GM21423 (cell line): Measurements from ENCODE around the gene ZNF689.

ENCODE experiments used
- ATAC-seq: cut with Tn5 transposase; IDR thresholded peaks from one replicate; pipeline ENCODE4 v1.9.1; 2021; ENCODE audit warnings: mild to moderate bottlenecking, moderate library complexity; ENCODE audit not compliant: unreplicated experiment

Gene ZNF689

DNA sequence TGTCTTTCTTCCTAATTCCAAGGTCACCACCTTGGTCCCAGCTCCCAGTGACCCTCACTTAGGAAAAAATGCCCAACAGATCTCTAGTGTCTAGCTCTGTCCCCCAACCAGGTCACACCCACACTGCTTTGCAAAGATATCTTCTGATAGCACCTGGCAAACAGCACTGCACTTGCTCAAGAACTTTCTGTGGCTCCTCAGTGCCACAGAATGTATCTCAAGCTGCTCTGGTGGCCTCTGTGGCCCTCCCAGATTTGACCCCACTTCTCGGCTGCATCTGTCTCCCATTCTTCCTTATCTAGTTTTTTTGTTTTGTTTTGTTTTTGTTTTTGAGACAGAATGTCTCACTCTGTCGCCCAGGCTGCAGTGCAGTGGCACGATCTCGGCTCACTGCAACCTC, 43.7 kb downstream of the ZNF689 start:
- ATAC-seq = no peak

DNA sequence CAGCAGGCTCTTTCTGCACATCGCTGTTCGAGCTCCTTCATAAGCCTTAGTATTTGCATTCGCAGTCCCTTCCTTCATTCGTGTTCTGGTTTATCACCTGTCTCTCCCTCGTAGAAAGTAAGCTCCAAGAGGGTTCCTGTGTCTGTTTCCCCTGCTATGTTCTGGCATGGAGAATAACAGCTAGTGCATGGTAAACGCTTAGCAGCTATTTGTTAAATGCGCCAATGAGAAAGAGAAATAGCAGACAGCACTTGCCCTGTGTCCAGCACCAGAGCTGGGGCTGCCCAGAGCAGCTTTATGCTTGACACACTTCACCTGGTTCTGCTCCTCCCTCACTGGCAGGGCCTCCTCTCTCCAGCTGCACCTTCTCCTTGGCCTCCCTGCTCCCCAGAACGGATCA, 44.2 kb downstream of the ZNF689 start:
- ATAC-seq = no peak

DNA sequence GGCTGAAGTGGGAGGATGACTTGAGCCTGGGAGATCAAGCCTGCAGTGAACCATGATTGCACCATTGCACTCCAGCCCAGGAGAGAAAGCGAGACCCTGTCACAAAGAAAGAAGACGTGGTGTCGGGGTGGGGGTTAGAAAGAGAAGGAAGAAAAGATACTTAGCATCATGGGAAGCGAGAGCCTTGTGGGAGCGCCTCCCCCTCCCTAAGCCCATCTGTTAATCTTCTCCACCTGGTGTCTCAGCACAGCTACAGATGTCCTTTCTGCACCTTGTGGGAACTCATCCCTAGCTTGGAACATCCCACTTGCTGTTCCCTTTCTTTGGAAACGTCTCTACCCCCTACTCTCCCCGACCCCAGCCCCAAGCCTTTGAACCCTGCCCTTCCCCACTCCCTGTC, 44.7 kb downstream of the ZNF689 start:
- no peak for ATAC-seq

- no peak for ATAC-seq
Measured at GRCh38 chr16:30562021-30562420, 48.2 kb downstream of the ZNF689 start.

DNA sequence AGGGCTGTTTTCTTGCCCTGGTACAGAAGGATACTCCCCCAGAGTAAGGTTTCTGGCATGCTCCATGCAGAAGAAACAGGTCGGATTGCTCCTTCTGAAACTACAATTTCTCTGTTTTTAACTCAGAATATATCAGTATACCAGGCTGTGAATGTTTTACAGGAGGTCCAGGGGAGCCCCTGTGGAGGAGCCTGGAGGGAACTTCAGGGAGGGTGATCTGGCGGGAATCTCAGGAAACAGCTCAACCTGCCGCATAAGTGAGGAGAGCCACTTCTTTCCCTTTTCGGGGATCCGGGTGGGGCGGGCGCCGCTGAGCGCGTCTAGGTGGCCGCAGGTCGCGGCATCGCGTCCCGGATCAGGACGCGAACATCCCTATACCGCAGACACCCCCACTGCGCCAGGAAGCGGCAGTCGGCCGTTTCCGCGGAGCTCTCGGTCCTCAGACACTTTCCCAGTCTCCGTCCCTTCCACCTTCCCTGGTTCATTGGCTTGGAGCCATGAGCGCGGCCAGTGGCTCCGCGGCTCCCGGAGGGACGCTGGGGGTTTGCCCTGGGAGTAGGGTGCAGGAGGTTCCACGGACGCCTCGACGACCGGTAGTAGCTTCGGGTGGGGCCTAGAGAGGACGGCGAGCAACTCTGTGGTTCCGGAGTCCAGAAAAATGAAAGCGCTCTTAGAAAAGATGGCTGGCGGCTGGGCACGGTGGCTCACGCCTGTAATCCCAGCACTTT, 48.9 kb downstream of the ZNF689 start:
- no peak for ATAC-seq

- ATAC-seq = no peak
Measured at GRCh38 chr16:30559690-30560089, 50.5 kb downstream of the ZNF689 start.

DNA sequence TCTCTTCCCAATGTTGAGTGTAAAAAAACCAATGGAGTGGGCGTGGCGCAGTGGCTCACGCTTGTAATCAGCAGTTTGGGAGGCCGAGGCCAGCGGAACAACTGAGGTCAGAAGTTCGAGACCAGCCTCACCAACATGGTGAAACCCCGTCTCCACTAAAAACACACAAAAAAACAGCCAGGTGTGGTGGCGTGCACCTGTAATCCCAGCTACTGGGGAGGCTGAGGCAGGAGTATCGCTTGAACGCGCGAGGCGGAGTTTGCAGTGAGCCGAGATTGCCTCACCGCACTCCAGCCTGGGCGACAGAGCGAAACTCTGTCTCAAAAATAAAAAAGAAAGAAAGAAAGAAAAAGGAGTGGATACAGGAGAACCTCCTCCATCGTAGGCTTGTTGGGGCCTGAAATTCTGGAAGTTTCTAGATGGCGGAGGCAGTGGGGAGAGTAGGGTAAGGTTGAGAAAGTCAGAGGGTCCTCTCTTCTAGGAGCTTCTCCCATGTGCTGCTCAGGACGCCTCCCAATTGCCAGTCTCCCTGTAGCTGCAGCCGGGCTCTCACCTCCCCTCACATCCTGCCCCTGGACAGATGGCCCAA, 51.3 kb downstream of the ZNF689 start:
- no peak for ATAC-seq

GRCh38 chr16:30557957-30558788, 52.0 kb downstream of the ZNF689 start, which contains the start of gene ZNF764:
ZNF764 (minus strand) TSS chr16:30558374; CDS start chr16:30558182, 192 bp downstream.
- peak; percentile 92 for ATAC-seq

DNA sequence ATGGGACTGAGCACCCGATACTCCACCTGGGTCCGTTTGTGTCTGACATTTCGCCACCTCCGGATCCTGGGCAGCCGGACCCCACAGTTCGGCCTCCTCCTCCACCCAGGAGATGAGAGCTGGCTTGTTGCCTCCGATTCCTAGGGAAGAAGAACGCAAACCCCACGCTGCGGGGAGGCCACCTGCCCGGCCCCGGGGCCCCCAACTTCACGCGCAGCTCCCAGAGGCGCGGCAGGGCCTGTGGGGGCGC, 52.6 kb downstream of the ZNF689 start:
- ATAC-seq = peak; percentile 15

DNA sequence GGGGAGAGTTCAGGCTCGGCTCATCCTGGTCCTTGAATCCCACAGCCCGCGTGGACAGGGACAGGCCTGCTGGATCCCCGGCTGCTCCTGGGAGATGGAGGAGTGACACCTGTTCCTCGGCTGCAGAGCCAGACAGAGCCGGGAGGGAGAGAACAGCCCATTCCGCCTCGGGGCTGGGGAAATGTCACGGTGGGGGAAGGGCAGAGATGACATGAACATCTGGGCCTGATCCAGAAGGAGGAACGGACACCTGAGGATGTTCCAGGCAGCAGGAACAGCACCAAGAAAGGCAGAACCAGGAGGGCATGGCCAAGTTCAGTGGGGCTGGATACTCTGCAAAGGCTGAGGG, 54.1 kb downstream of the ZNF689 start:
- ATAC-seq = no peak

DNA sequence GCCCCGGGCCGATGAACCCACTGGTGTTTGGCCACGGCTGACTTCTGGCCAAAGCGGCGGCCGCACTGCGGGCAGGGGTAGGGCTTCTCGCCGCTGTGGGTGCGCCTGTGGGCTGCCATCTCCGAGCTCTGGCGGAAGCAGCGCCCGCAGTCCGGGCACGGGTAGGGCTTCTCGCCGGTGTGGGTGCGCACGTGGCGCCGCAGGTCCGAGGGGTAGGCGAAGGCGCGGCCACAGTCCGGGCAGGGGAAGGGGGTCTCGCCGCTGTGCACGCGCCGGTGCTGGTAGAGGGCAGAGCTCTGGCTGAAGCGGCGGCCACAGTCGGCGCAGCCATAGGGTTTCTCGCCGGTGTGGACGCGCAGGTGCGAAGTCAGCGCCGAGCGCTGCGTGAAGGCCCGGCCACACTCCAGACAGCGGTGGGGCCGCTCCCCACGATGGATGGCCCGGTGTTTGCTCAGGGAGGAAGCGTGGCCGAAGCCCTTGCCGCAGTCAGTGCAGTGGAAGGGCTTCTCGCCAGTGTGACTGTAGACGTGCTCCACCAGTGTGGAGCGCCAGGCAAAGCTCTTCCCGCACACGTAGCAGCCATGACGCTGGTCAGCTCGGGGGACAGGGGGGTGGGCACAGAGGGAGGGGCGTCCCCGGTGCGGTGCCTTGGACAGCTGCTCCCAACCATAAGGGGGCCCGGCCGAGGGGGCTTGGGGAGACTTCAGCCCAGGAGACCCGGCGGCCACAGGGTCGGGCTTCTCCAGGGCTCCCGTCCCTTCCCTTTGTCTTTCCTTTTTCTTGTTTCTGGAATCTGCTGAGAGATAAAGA, 54.7 kb downstream of the ZNF689 start:
- no peak for ATAC-seq

DNA sequence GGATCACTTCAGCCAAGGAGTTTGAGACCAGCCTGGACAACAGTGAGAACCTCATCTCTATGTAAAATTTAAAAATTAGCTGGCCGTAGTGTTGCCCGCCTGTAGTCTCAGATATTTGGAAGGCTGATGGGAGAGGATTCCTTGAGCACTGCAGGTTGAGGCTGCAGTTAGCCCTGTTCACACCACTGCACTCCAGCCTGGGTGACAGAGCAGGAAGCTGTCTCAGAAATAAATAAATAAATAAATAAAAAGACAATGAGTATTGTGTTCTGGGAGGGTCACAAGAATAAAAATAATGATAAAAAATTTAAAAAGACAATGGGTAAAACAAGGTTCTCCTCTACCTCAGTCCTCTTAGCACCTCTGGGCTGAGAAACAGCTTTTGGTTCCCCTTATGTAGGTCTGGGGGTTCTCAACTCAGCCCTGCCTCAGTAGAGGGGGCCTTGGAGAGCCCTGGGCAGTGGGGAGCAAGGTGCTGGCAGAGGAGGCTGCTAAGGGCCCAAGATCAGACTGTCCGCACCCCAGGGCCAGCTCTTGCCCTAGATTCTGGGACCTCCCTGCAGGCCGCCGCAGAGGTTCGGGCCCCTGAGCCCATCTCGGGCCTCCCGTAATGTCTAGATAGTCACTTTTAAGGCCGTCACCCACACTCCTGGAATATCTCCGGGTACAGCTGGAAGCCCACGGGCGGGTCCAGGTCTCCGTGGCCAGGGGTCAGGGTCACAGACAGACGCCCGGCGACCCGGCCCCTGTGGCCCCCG, 55.5 kb downstream of the ZNF689 start:
- no peak for ATAC-seq

GRCh38 chr16:30553393-30553899, 56.7 kb downstream of the ZNF689 start:
- ATAC-seq = no peak

DNA sequence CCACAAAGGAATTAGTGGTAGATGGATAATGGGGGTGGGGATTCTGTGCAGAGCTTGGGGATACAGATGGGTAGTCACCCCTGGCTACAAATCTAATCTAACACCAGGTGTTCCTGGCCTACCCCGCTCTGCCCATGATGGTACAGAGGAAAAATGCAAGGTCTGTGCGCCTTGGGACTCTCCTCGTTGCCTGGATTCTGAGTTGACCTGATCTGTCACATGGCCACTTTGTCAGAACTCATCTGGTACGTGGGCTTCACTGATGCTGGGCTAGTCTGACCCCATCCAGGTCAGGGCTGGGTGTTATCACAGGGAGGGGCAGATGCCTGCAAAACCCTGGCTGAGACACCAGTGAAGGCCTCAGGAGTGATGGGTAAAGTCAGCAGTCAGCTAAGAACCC, 57.2 kb downstream of the ZNF689 start:
- no peak for ATAC-seq
